ENCODE results near the gene CRYGS.
"Not testable (repeated sequence)": the region's sequence is repeated elsewhere in the genome, so short reads cannot be mapped to it uniquely, and the experiment has no call there.

- not testable (repeated sequence) for TF ChIP-seq CTCF (IDR thresholded peaks at IDR 0.05); EZH2 (IDR thresholded peaks at IDR 0.05; ENCODE audit: borderline replicate concordance, insufficient read depth, low read depth, low read length, poor library complexity, severe bottlenecking)
Measured at GRCh38 chr3:186569361-186569760, 25.2 kb upstream of the CRYGS start.
